Thyroid gland (tissue), 4 donors: ENCODE data around the gene AGPAT4.

ENCODE experiments used
- POLR2A ChIP-seq, 2 donors: fragments of 450-650 bp; IDR thresholded peaks; one replicate each; pipeline ENCODE4 v1.6.1; 2017; ENCODE audit warnings: antibody characterized with exemption in 2 of 2, mild to moderate bottlenecking in 2 of 2, moderate library complexity in 1 of 2
- TF ChIP-seq, protein P1 (sequence below), 6 experiments: fragments of 200-600 bp in 3 of 6; fragments of 450-650 bp in 3 of 6; sonication (generic) in 3 of 6; IDR thresholded peaks; one replicate each; pipeline ENCODE4 v1.5.1; 2016 to 2019; ENCODE audit warnings: antibody characterized with exemption in 6 of 6, mild to moderate bottlenecking in 2 of 6, inconsistent platforms in 1 of 6, moderate library complexity in 1 of 6

DNA sequence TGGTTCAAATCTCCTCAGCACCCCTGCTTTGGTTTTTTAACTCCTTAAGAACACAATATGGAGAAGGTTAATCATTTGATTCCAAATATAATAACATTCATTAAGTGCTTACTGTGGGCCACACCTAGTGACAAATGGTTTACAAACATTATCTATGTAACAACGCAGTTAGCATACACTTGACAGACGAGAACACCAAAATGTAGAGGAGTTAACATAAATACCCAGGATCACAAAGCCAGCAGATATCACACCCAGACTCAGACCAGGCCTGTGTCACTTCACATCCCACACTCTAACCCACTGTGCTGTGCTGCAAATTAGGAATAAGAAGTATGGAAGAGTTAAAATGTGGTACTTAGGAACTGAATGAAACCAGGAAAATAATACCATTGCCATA is 82.9 kb downstream of the AGPAT4 start:
- TF ChIP-seq, protein P1, sequence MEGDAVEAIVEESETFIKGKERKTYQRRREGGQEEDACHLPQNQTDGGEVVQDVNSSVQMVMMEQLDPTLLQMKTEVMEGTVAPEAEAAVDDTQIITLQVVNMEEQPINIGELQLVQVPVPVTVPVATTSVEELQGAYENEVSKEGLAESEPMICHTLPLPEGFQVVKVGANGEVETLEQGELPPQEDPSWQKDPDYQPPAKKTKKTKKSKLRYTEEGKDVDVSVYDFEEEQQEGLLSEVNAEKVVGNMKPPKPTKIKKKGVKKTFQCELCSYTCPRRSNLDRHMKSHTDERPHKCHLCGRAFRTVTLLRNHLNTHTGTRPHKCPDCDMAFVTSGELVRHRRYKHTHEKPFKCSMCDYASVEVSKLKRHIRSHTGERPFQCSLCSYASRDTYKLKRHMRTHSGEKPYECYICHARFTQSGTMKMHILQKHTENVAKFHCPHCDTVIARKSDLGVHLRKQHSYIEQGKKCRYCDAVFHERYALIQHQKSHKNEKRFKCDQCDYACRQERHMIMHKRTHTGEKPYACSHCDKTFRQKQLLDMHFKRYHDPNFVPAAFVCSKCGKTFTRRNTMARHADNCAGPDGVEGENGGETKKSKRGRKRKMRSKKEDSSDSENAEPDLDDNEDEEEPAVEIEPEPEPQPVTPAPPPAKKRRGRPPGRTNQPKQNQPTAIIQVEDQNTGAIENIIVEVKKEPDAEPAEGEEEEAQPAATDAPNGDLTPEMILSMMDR (IDR thresholded peaks at IDR 0.05) = no peak
- TF ChIP-seq POLR2A (IDR thresholded peaks at IDR 0.05) = no peak
